ENCODE results near the gene HOXA9.

The HOXA9 gene

DNA sequence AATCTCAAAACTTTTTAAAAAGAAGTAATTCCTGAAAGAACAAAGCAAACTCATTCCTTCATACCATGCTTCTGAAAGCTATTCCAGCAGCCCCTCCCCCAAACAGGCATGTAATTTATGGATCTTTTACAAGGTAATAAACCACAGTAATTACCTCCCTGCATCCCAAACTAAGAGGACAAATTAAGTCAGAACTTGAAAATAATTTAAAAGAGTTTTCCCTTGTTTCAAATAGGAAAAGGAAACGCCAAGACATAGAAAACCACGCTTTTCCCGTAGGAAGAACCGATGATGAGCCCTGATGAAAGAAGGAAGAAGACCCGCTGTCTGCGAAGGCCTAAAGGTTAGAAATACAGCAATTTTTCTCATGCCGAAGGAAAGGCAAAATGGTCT, 43.7 kb downstream of the HOXA9 start:
- Histone ChIP-seq H3K4me3 (ENCODE audit: low read length) (no peak overlapping the region), H4K20me1 (ENCODE audit: insufficient read depth, low read length) (no peaks in the 10 kb centered on the region), H3K9me2 (replicated peaks; ENCODE audit: insufficient read depth, low read length) (no peaks in the 10 kb centered on the region), H3K9me3 (replicated peaks; ENCODE audit: insufficient read depth, low read length) (no peaks in the 10 kb centered on the region), H2AFZ (ENCODE audit: low read length) (no peak overlapping the region), H3K4me2 (ENCODE audit: low read depth, low read length) (no peak overlapping the region), H3K4me1 (ENCODE audit: low read length) (no peaks in the 10 kb centered on the region), H3F3A (ENCODE audit: insufficient read depth, low read length) (no peaks in the 10 kb centered on the region), H3K9ac (ENCODE audit: low read length) (no peak overlapping the region), H3K27me3 (replicated peaks; ENCODE audit: insufficient read depth, low read length) (peaks cover 6% of the 10 kb centered on the region; the same call in 1 of the 2 replicates), H3K36me3 (replicated peaks; ENCODE audit: insufficient read depth, low read length) (no peaks in the 10 kb centered on the region), H3K27ac (ENCODE audit: low read length) (no peak overlapping the region), H3K79me2 (ENCODE audit: low read length) (no peaks in the 10 kb centered on the region)
- no peak for TF ChIP-seq EZH2 (optimal IDR thresholded peaks at IDR 0.05; ENCODE audit: low read depth, low read length)
- TF ChIP-seq EZH2phosphoT487 (IDR thresholded peaks at IDR 0.05; ENCODE audit: low read length), result no peak
- TF ChIP-seq, protein P1, sequence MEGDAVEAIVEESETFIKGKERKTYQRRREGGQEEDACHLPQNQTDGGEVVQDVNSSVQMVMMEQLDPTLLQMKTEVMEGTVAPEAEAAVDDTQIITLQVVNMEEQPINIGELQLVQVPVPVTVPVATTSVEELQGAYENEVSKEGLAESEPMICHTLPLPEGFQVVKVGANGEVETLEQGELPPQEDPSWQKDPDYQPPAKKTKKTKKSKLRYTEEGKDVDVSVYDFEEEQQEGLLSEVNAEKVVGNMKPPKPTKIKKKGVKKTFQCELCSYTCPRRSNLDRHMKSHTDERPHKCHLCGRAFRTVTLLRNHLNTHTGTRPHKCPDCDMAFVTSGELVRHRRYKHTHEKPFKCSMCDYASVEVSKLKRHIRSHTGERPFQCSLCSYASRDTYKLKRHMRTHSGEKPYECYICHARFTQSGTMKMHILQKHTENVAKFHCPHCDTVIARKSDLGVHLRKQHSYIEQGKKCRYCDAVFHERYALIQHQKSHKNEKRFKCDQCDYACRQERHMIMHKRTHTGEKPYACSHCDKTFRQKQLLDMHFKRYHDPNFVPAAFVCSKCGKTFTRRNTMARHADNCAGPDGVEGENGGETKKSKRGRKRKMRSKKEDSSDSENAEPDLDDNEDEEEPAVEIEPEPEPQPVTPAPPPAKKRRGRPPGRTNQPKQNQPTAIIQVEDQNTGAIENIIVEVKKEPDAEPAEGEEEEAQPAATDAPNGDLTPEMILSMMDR (IDR thresholded peaks at IDR 0.05; ENCODE audit: low read length), result no peak
- no peak for DNase-seq

DNA sequence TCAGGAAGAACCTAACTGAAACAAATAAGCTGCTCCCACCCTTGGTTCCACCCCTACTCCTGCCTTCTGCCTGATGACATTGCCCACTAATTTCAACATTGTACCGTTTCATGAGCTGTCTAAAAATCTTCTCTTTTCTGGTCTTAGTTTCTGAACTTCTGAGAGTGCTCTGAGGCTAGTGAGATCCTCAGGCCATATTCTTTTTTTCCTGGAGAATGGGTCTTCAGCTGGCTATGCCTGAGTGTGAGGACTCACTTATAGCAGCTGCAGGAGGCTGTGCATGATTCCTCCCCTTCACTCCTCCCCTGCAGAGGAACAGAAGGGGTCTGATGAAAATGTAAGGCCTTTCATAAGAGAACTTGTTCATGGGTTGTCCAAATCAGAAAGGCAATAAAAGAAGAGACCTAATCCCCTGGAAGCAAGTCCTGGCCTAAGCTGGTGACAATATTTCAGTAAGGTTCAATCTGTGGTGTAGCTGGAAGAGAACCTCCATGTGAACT, 45.9 kb downstream of the HOXA9 start:
- H3K4me1 ChIP-seq (ENCODE audit: low read length), result no peaks in the 10 kb centered on the region
- H3K27ac ChIP-seq (ENCODE audit: low read length), result no peak overlapping the region
- H3K4me2 ChIP-seq (ENCODE audit: low read depth, low read length), result no peak overlapping the region

DNA sequence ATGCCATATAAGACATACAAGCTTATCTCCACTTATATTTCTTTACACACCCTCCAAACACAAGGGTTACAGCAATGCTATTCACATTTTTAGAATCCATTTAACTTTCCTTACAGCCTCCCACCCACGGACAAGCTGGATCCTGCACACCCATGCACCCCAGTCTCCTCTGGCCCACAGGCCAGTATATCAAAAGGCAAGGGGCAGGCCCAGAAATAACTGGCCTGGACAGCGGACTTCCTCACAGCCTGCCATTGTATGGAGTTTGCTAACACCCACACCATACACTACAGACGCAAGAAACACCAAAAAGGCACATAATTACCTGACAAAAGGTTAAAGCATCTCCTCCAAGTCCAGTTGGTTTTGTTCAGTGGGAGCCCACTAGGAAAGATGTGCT, 46.8 kb downstream of the HOXA9 start:
- no peaks in the 10 kb centered on the region for H3K36me3 ChIP-seq (replicated peaks; ENCODE audit: insufficient read depth, low read length)
- H3K27ac ChIP-seq (ENCODE audit: low read length), result no peak overlapping the region
- no peak overlapping the region for H3K9ac ChIP-seq (ENCODE audit: low read length)
- peaks cover 20% of the 10 kb centered on the region; the same call in 1 of the 2 replicates for H3K27me3 ChIP-seq (replicated peaks; ENCODE audit: insufficient read depth, low read length)
- no peak overlapping the region for H2AFZ ChIP-seq (ENCODE audit: low read length)
- TF ChIP-seq, protein P1 (IDR thresholded peaks at IDR 0.05; ENCODE audit: low read length), result no peak
- no peaks in the 10 kb centered on the region for H3K79me2 ChIP-seq (ENCODE audit: low read length)
- no peaks in the 10 kb centered on the region for H3K9me2 ChIP-seq (replicated peaks; ENCODE audit: insufficient read depth, low read length)
- no peak overlapping the region for H3K4me2 ChIP-seq (ENCODE audit: low read depth, low read length)
- no peaks in the 10 kb centered on the region for H3K4me1 ChIP-seq (ENCODE audit: low read length)
- no peaks in the 10 kb centered on the region for H3F3A ChIP-seq (ENCODE audit: insufficient read depth, low read length)
- no peak overlapping the region for H3K4me3 ChIP-seq (ENCODE audit: low read length)
- DNase-seq, result no peak
- no peaks in the 10 kb centered on the region for H4K20me1 ChIP-seq (ENCODE audit: insufficient read depth, low read length)
- H3K9me3 ChIP-seq (replicated peaks; ENCODE audit: insufficient read depth, low read length), result no peaks in the 10 kb centered on the region

More for the DNA sequence above, 45.9 kb downstream of the HOXA9 start:
- TF ChIP-seq EZH2 (optimal IDR thresholded peaks at IDR 0.05; ENCODE audit: low read depth, low read length) (no peak), EZH2phosphoT487 (IDR thresholded peaks at IDR 0.05; ENCODE audit: low read length) (no peak)
- TF ChIP-seq, protein P1 (IDR thresholded peaks at IDR 0.05; ENCODE audit: low read length), result no peak
- Histone ChIP-seq H3K79me2 (ENCODE audit: low read length) (no peaks in the 10 kb centered on the region), H3K9ac (ENCODE audit: low read length) (no peak overlapping the region), H3K27me3 (replicated peaks; ENCODE audit: insufficient read depth, low read length) (peaks cover 20% of the 10 kb centered on the region; the same call in 1 of the 2 replicates), H3K4me3 (ENCODE audit: low read length) (no peak overlapping the region), H4K20me1 (ENCODE audit: insufficient read depth, low read length) (no peaks in the 10 kb centered on the region), H3K9me2 (replicated peaks; ENCODE audit: insufficient read depth, low read length) (no peaks in the 10 kb centered on the region), H3F3A (ENCODE audit: insufficient read depth, low read length) (no peaks in the 10 kb centered on the region), H3K9me3 (replicated peaks; ENCODE audit: insufficient read depth, low read length) (no peaks in the 10 kb centered on the region), H2AFZ (ENCODE audit: low read length) (no peak overlapping the region), H3K36me3 (replicated peaks; ENCODE audit: insufficient read depth, low read length) (no peaks in the 10 kb centered on the region)
- DNase-seq, result no peak

Measured in MM.1S (cell line).